NCI-H2107 (cell line): ENCODE measurements around the gene PRKCD.

Source experiments
- DNase-seq: peaks from one replicate; lab custom pipeline; 2025; lab: John Stamatoyannopoulos, UW

PRKCD gene

DNA sequence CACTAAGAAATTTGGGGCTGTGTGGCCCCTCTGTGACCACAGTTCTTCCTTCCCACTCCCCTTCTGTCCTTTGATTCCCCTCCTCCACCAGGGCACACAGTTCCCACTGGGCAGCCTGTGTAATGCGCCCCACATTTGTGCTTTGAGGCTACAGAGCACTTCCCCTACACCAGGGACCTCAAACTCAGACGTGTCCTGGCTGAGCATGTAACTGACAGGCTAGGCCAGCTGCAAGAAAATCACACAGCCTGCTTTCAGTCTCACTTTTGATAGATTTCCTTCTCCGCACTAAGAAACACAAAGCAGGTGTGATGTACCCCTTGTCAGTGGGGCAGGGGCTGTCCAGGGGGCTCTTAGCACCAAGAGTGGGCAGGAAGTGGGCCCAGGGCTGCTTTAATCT, 29.6 kb downstream of the PRKCD start:
- no peak for DNase-seq

GRCh38 chr3:53191836-53192480, 30.9 kb downstream of the PRKCD start:
- no peak for DNase-seq

- no peak for DNase-seq
These were observed 31.6 kb downstream of the PRKCD start for GRCh38 chr3:53192608-53193007.

- no peak for DNase-seq
These were observed 32.6 kb downstream of the PRKCD start for GRCh38 chr3:53193466-53194209.

- peak; percentile 35 for DNase-seq
These were observed 33.4 kb downstream of the PRKCD start for GRCh38 chr3:53194210-53195065.

- DNase-seq = no peak
These were observed 34.0 kb downstream of the PRKCD start for GRCh38 chr3:53195066-53195450.

DNA sequence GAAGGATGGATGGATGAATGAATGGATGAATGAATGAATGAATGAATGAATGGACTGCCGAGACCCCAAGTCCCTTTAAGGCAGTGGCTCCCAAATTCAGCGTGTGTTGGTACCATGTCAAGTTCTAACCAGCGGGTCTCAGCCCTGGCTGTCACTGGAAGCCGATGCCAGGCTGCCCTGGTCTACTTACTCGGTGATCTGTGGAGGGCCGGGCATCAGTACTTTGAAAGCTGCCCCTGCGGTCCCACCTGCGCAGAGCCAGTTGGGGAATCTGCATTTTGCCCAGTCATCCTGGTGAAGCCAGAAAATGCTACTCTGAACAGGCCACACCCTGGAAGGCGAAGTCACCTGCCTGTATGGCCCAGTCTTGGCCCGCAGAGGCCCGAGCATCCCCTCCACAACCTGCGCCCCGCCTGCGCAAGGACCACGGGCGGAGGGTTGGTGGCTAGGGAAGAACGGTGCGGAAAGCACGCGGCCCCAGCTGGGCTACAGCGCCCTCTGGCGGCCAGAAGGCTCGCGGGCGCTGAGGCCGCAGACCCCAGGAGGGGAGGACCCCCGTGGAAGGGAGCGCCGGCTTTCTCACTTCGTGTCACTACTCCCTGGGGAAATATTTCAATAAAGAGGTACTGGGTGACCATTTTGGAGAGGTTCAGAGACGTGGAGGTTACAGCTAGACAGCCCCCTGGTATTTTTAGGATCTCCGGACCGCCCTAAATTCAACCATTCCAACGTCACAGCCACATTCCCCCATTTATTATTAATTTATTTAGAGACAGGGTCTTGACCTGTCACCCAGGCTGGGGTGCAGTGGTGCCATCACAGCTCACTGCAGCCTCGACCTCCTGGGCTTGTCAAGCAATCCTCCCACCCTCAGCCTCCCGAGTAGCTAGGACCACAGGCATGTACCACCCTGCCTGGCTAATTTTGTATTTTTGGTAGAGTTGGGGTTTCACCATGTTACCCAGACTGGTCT, 34.9 kb downstream of the PRKCD start:
- DNase-seq = no peak

DNA sequence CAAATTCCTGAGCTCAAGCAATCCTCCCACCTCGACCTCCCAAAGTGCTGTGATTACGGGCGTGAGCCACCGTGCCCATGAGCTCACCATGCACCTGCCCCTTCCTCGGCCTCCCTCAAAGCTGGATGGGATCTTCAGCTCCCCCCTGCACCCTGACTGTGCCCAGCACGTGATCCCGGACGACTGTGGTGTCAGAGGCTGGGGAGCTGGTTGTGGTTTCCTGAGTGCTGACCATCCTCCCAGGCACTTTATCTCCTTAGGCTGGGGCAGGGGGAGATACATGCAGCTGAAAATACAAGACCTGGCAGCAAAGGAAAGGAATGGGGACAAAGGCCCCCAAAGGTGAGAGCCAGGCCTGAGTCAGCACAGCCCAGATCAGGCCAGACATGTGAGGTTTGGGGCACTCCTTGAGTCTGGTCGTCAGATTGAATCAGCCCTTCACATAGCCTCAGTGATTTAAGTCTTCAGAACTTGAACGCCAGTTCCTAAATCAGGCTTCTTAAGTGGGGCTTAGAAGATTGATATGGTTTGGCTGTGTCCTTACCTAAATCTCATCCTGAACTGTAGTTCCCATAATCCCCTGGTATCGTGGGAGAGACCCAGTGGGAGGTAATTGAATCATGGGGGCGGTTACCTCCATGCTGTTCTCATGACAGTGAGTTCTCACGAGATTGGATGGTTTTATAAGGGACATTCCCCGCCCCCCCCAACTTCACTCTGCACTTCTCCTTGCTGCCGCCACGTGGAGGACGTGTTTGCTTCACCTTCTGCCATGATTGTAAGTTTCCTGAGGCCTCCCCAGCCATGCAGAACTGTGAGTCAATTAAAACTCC, 35.8 kb downstream of the PRKCD start:
- no peak for DNase-seq

DNA sequence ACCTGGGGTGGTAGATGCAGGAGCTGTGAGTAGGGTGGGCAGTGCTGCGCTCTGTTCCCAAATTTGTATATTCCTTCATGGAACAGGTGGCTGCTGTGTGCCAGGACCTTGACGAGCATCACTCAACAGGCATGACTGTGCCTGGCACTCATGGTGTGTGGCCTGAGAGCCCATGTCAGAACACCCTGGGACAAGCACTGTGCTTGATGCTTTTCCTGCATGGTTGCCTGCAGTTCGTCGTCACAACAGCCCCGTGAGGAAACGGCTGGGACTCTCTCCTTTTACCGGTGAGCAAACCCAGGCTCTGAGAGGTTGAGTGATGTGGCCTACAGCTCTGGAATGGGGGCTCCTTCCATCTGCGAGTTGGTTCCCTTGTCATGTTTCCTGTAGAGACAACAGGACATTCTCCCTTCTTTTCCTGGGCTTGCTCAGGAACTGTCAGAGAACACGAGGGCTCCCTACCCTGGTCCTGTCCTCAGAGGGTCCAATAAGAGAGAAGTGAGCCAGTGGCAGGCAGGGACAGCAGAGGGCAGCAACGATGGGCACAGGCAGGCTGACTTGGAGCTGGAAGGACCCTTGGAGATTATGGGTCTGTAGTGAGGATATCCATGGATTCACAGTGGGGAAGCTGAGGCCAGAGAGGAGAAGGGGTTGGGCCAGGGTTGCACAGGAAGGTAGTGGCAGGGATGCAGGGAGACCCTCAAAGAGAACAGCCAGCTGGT, 37.4 kb downstream of the PRKCD start:
- DNase-seq = no peak

DNA sequence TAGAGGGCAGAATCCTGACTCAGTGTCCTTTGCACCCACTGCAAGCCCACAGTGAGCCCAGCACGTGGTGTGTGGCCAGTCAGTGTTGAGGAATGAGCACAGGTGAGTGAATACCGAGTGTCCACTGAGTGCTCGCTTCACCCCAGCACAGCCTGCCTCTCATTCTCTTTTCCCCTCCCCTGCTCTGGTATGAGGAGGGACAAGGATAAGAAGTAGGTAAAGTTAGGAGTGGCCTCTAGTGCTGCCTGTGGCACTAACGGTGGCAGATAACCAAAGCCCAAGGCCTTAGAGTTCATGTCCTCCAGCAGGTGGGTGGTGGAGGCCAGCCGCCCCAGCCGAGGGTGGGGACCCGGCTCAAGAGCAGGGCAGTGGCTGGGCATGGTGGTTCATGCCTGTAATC, 38.0 kb downstream of the PRKCD start:
- DNase-seq = no peak

- no peak for DNase-seq
These were observed 38.8 kb downstream of the PRKCD start for GRCh38 chr3:53199834-53200233.

- DNase-seq = no peak
These were observed 39.8 kb downstream of the PRKCD start for GRCh38 chr3:53200501-53201498.

- DNase-seq = peak; percentile 29
These were observed 41.5 kb downstream of the PRKCD start for GRCh38 chr3:53202331-53203015.

GRCh38 chr3:53211706-53212702, 51.0 kb downstream of the PRKCD start:
- DNase-seq = no peak

GRCh38 chr3:53213276-53213675, 52.3 kb downstream of the PRKCD start:
- no peak for DNase-seq

DNA sequence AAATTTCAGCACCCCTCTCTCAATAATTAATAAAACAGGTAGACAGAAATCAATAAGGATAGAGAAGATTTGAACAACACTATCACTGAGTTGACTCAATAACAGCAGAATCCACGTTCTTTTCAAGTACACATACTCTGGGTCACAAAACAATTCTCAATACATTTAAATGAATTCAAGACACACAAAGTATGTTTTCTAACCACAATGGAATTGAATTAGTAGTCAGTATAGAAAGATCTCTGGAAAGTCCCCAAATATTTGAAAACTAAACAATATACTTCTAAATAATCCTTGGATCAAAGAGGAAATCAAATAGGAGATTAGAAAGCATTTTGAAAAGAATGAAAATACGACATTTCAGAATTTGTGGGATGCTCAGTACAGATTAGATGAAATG, 54.8 kb downstream of the PRKCD start:
- DNase-seq = no peak

DNA sequence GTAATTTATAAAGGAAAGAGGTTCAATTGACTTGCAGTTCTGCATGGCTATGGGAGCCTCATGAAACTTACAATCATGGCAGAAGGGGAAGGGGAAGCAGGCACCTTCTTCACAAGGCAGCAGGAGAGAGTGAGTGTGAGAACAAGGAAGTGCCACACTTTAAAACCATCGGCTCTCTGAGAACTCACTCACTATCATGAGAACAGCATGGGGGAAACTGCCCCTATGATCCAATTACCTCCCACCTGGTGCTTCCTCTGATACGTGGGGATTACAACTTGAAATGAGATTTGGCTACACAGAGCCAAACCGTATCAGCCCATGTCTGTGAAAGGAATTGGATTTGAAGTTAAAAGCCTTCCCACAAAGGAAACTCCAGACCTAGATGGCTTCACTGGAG, 55.7 kb downstream of the PRKCD start:
- DNase-seq = no peak
